ENCODE measurements around the gene TOP3B.
A peak's percentile ranks its signal among the peaks of the same experiment; 100 is the strongest.

Gene TOP3B

DNA sequence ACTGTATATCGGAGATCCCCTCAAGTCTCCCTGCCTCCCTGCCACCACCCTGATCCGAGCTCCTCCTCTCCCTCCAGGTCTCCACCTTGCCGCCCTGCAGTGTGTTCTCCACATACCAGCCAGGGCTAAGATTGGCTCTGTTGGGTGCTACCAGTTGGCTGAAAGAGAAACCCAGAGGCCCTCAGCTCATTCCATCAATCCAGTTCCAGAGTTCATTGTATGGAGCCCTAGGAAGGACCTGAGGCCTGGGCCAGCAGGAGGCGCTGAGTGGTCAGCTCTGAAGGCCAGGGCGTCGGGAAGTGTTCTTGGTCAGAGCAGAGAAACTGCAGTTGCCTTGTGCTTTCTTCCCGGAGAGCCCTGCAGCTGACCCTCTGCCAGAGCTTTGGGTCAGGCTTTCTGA is 2.2 kb upstream of the TOP3B start:
- DNase-seq (ENCODE audit: low read depth, low spot score): no peak
- H3K27ac ChIP-seq: no peak overlapping the region

DNA sequence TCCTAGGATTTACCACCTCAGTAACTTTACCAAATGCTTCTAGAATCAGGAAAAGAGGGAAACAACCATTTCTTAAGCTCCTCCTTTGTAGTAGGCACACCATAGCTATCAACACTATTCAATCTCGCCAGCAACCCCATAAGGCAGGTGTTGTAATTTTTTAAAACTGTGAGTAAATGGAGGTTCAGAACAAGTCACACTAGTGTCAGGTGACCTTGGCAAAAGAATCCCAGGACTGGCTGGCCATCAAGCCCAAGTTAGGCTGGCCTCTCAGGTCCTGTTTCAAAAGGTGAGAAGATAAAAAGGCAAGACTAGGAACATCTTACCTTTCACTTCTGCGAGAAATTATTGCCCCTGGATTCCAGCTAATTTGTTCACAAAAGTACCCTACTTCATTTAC is 713 bp downstream of the TOP3B start:
- peak overlapping the region; percentile 26 for H3K27ac ChIP-seq
- no peak for DNase-seq (ENCODE audit: low read depth, low spot score)

DNA sequence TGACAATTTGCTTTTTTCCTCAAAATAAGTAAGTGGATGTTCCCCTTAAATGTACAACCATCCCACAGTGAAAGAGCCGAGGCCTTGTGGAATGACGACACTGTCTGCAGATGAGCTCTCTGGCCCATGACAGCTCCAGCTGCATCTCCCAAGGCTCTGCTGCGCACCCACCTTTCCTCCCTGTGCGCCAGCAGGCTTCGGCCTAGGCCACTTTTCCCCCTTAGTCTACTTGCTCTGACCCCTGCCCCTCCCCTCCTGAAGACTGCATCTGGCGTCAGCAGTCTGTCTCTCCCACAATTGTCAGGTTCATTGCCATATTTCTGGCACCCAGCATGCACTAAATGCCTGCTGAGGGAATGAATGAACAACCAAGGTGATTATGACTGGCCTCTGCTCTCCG is 2.0 kb downstream of the TOP3B start:
- DNase-seq (ENCODE audit: low read depth, low spot score): no peak
- H3K27ac ChIP-seq: no peak overlapping the region

DNA sequence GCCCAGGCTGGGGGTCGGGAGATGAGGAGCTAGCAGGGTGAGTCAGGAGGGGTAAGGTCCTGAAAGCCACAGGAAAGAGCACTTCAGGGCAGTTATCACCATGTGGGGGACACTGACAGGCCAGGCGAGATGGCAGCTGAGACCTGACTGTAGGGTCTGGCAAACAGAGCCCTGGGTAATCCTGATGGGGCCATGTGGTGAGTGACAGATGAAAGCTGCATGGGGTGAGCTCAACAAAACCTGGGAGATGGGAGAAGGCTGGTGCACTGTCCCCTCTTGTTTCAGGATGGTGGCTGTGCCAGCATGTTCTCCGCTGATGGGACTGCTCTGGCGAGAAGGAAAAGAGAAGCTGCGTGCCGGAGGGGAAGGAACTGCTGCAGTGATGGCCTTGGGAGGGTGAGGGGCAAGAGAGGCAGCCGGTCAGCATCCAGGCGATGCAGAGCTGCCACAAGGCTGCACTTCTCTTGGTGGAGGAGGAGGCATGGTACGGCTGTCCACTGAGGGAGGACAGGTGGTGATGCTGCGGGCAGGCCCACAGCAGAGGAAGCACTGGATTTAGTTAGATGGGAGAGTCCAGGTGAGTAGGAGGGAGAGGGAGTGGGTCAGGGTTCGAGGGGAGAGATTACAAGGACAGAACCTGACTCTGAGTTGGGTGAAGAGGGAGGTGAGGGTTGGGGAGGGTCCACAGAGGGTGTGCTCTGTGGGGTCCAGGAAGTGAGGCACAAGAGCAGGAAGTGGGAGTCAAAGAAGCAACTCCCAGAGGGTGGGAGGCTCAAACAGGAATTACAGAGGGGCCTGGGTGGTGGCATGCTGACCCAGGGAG is 3.8 kb downstream of the TOP3B start:
- DNase-seq (ENCODE audit: low read depth, low spot score): no peak
- no peak overlapping the region for H3K27ac ChIP-seq

DNA sequence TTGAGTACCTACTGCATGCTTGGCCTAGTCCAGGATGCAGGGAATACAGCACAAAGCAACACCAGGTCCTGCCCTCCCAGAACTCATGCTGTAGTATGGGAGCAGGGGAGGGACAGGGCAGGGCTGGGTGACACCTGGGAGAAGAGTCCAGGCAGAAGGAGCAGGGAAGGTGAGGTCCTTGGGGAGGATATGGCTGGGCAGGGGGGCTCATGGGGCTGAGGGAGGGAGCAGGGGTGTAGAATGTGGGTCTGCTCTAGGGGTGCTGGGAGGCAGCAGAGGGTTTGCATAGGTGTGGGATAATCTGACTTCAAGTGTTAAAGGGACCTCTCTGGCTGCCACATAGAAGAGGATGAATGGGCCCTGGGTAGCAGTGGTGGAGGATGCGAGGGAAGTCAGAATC is 4.8 kb downstream of the TOP3B start:
- no peak overlapping the region for H3K27ac ChIP-seq

DNA sequence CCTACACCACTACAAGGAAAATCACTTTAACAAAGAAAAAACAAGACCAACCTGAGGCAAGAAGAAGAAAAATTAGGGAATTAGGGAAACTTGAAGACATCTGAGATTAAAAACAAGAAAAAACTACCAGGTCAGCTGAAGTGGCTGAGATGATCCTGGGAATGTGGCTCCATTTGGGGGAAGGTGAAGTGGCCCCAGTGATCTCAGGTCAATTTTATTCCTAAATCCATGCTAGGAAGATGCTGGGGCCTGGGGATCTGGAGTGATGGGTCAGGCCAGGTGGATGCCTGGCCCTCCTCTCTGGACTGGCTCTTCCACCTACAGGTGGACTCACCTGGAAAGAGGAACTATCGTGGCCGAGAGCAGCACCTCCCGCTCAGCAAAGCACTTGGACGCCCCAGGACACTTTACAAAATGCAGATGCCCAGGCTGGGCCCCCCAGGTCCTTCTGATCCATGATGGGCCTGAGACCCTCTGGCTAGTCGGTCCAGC is 6.7 kb downstream of the TOP3B start:
- no peak overlapping the region for H3K27ac ChIP-seq
- DNase-seq (ENCODE audit: low read depth, low spot score): no peak

More for the DNA sequence above, 4.8 kb downstream of the TOP3B start:
- DNase-seq (ENCODE audit: low read depth, low spot score): no peak

DNA sequence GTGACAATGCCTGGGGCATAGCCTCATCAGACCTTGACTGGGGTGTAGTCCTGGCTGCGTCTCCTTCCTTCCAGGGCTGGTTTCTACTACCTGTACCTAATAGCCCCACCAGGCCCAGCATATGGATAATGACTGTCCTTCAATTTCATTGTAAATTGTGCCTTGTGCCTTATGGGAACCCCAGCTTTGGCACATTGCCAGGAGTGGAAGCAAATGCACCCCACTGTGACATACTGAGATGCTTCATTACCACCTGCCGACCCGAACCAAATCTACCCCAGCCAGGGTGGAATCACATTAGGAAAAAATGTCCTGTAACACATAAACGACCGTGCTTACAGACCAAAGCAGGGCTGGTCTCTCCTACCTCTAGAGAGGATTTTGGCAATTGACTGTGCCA is 7.3 kb downstream of the TOP3B start:
- H3K27ac ChIP-seq: no peak overlapping the region
- no peak for DNase-seq (ENCODE audit: low read depth, low spot score)

DNA sequence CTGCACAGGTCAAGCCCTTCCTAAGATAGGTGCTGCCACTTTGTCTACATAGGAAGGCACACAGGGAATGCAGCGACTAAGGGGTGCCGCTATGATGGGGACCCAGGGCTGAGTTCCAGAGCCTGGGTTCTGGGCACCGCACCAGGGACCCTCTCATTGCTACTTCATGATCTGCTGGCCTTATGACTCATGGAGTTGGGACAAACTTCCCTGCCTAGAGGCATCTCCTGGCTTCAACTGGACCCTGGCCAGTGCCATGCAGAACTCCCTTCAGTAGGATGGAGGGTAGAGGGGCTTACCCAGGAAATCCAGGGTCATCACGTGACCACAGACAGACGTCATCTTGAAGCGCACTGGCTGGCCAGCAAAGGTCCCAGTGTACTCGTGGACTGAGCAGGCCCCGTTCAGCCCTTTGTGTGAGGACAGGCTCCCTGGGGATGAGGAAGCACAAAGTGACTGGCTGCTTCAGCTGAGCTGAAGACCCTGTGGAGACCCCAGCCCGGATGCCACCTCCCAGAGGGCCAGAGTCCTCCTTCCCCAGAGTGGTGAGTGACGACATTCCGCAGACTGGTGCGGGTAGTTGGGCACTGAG is 8.4 kb downstream of the TOP3B start:
- H3K27ac ChIP-seq: no peak overlapping the region
- DNase-seq (ENCODE audit: low read depth, low spot score): no peak

DNA sequence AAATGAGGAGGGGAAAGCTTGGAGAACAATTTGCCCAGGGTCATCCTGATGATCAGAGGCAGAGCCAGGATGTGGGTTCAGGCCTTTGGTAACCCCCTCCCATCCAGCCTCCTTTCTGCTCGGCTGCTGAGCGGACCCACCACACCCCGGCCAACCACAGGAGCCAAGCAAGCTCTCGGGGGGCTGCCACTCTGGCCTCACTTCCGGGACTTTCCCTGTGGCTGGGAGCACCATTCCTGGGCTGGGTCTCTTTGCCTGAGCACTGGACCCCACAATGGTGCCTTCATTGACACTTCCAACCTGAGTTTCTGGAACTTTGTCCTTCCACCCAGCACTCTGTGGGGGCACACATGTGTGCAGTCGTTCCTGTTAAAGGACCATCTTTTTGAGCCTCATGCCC is 9.8 kb downstream of the TOP3B start:
- no peak for DNase-seq (ENCODE audit: low read depth, low spot score)
- H3K27ac ChIP-seq: no peak overlapping the region

DNA sequence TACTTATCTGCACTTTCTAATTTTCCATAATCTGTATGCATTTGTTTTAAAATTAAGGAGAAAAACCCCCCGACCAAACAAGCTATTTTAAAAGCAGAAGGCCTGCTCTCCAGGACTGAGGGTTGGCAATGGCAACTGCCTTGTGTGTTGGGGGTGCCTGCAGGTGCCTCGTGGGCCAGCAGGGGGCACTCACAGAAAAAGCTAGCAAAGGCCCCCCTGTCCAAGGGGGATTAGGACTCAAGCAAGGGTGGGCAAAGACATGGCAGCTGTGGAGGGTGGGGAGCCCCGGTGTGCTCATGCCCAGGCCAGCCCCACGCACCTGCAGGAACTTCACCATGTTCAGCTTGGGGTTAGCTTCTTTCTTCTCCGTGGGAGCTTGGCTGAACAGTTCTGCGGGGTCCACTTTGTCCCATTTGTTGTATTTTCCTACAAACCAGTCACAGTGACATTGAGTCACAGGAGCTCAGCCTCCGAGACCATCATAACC is 10.3 kb downstream of the TOP3B start:
- no peak for DNase-seq (ENCODE audit: low read depth, low spot score)

DNA sequence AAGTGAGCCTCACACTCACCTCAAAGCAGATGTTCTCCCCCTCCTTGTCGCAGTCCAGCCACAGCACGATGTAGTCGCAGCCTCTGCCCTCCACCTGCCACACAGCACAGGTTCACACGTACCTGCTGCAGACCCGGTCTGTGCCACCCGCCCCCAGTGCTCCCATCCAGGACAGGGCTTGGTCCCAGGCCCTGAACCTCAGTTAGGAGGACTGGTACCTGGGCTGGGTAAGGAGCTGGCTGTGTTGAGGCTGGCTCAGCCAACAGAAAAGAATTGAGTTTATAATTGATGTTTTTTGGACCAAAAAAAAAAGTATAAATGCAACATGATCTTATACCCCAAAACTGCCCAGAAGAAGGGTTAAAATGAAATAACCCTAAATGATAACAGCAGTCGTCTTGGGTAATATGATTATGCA is 10.7 kb downstream of the TOP3B start:
- no peak for DNase-seq (ENCODE audit: low read depth, low spot score)

More for the DNA sequence above, 10.3 kb downstream of the TOP3B start:
- H3K27ac ChIP-seq: no peak overlapping the region

DNA sequence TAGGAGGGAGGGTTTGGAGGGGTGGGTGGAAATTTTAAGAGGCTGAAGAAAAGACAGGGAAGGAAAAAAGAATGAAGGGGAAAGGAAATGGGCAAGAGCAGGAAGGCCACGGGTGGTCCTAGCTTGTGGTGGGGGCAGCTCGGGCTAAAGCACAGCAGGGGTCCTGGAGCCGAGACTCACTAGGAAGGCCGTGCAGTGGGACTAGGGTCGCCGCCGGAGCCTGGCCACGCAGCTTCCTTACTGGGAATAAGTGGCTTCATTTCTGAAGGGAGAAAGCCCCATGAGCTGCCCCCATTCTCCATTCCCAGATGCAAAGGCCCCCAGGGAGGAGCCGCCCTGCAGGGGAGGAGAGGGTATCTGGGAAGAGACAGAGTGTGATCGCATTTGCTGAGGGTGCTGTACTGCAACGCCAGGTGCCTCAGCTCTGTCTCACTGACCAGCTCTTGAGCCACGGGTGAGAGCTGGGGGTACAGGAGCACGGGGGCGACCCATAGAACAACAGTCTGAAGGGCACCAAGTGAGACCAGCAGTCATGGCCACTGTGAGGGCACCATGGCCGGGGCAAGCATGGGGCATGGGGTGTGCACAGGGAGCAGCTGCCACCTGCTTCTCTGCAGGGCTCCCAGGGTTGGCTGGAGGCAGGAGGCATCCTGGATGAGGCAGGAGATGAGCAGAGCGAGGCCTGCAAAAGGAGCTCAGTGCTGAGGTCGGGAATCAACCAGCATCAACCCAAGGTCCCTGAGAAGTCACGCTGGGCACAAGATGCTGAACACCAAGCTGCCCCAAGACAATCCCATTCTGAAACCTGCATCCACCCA is 11.6 kb downstream of the TOP3B start:
- DNase-seq (ENCODE audit: low read depth, low spot score): no peak
- no peak overlapping the region for H3K27ac ChIP-seq

More for the DNA sequence above, 10.7 kb downstream of the TOP3B start:
- no peak overlapping the region for H3K27ac ChIP-seq

DNA sequence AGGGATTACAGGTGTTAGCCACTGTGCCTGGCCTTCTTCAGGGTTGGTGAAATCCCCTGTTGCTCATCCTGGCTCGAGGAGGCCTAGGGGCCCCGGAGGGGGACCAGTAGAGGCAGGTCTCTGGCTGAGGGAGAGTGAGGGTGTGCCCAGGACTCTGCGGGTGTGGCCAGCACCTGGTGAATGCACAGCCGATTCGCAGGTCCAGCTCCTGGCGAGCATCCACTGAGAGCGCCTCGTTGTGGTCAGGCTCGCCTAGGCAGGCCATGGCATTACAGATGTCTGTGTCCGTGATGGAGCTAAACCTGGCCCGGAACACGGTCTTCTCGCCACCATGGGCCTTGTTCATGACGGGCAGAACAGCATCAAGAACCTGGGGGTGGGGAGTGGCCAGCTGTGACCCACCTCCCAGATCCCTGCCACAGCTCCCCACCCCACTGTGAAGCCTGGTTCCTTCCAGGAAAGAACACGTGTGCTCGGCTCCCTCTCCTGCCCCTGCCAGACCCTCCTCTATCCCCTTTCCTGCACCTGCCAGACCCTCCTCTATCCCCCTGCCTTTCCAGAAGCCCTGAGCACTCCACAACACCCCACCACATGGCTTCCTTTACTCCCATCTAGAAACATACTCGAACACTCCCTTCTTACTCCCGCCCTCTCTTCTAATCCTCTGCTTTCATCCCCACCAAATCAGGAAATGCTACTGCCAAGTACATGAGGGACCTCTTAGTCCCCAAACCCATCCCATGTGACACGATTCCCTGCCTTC is 12.4 kb downstream of the TOP3B start:
- peak; percentile 27 for DNase-seq (ENCODE audit: low read depth, low spot score)
- no peak overlapping the region for H3K27ac ChIP-seq

DNA sequence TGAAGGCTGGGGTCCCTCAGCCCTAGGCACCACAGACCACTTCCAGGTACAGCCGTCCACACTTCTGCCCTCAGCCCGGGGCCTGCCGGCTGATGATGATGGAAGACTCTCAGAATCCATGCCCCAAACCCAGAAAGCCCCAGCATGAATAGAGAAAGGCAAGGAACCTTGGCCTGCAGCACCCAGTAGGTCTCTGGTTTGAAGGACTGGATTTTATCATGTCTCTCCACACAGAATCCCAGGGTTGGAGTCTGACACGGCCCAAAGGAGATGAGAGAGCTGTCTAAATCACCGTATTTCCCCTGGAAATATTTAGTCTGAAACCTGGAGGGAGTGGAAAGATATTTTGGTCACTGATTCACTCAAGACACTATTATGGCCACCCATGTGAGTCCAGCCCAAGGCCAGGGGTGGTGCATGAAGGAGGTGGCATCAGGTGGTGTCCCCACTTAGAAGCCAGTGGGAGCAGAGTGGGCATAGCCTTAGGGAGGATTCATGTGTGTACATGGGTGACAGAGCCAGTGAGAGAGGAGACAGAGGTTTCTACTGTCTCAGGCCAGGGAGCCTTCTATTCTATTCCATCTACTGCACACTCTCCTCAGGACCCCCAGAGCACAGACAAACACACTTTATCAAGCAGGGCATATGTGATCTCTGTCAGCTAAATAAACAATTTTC is 14.0 kb downstream of the TOP3B start:
- no peak for DNase-seq (ENCODE audit: low read depth, low spot score)
- no peak overlapping the region for H3K27ac ChIP-seq

DNA sequence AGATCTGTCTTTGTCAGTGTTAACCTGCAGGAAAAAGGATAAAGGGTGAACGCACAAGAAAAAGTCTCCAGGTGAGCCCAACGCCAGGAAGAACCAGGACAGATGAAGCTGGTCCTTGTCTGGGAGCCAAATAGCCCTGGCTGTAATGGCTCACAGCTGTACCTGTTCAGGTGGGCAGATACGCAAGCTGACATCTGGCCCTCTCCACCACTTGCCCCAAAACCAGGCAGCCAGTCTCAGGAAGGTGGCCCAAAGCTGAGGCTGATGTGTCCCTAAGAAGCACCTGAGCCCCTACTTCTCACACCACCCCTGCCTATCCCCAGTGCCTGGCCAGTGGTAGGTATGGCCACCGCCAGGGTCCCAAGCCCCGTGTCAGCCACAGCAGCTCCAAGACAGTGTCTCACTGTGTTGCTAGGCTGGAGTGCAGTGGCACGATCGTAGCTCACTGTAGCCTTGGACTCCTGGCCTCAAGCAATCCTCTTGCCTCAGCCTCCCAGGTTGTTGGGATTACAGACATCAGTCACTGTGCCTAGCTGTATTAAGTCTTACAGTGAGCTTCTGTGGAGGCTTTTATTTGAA is 14.8 kb downstream of the TOP3B start:
- H3K27ac ChIP-seq: no peak overlapping the region
- no peak for DNase-seq (ENCODE audit: low read depth, low spot score)

DNA sequence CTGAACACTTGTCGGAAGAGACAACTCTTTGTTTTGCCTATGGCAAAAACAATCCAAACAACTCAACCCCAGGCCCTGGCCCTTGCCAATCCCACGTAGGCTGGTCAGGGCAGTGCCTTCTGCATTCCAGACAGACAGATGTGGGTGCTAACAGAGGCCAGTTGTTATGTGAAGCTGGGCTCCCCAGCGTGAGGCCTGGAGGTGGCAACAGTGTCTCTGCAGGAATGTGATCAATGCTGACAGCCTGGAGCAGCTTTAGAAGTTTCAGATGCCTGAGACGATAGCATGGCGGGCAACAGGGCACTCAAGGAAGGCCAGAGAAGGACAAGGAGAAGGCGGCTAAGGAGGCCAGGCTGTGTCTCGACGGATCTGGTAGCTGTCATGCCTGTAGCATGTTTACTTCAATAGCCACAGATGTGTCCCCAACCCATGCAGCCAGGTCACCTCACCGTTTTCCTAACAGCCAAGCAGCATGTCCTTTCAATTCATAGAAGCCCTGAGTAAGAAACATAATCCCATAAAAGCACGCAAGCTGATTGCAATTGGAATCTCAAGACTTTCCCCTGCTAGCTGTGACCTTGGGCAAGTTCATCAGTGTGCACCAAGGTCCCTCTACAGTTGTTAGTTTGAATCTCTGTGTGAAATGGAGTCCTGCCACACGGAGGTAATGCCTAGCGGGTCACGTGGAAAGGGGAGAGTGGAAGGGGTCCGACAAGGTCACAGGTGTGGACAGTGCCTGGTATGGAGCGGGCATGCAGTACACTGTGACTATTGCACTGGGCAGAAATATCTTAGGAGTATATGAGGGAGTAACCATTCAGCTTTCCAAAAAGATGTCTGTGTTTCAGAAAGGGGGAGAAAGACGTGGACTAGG is 15.7 kb downstream of the TOP3B start:
- H3K27ac ChIP-seq: no peak overlapping the region
- DNase-seq (ENCODE audit: low read depth, low spot score): no peak

DNA sequence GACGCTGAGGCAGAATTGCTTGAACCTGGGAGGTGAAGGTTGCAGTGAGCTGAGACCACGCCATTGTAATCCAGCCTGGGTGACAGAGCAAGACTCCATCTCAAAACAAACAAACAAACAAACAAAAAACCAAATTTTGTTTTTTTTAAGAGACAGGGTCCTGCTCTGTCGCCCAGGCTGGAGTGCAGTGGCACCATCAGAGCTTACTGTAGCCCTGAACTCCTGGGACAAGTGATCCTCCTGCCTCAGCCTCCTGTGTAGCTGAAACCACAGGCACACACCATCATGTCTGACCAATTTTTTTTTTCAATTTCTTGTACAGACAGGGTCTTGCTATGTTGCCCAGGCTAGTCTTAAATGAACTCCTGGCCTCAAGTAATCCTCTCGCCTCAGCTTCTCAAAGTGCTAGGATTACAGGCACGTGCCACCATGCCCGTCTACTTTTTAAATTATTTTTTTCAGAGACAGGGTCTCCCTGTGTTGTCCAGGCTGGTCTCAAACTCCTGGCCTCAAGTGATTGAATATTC is 16.8 kb downstream of the TOP3B start:
- H3K27ac ChIP-seq: no peak overlapping the region
- no peak for DNase-seq (ENCODE audit: low read depth, low spot score)

DNA sequence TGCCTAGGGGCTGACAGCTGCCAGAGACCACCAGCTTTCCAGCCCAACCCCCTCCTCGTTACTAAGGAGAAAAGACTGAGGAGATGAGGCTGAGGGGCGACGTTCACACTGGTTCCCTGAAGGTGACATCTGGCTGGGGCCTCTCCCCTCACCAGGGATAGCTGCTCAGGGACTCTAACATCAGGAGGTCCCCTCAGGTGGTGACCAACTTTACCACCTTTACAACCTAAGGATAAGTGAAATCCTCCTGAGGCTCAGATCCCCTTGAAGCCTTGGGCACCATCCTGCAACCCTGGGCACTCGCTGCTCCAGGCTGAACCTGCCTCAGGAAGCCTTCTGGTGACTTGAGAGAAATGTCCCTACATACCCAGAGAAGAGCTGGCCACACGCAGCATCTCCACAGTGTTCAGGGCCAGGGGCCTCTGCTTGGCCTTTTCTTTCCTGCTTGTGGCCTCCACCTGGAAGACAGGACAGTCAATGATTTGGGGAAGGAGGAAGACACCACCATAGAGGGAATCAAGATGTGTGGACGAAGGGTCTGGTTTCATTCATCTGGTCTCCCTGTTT is 17.6 kb downstream of the TOP3B start:
- no peak for DNase-seq (ENCODE audit: low read depth, low spot score)
- no peak overlapping the region for H3K27ac ChIP-seq
